Measurements from ENCODE around the gene CCNK.

DNA sequence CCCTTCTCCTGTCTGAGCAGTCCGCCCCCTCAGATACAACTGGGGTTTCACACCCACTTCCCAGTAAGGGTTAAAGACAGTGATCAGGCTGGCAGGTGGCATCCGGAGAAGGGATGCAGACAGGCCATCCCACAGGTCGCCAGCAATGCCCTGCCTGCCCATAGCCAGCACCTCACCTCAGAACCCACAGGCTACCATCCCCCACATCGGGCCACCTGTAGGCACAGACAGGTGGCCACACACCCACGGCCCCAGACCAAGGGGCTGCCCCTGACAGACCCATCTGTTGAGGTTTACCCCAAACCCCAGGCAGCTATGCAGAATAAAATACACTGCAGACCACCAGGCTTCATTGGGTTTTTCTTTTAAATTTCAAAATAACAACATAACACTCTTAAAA is 57.5 kb downstream of the CCNK start:
- no peak for TF ChIP-seq CTCF (IDR thresholded peaks at IDR 0.05)
- TF ChIP-seq POLR2AphosphoS5 (IDR thresholded peaks at IDR 0.05) = no peak
- no peak for TF ChIP-seq POLR2A (IDR thresholded peaks at IDR 0.05)
